H1 (cell line): Measurements from ENCODE around the gene WDR1. TPM values are rescaled to one million over a fixed set of nuclear protein-coding genes. Genes with fewer than 3 reads are reported as not detected.
A peak's percentile ranks its signal among the peaks of the same experiment; 100 is the strongest.

ENCODE experiments used
- CTCF ChIA-PET: fragments of 300-600 bp; sonication (Branson Sonifier 250); formaldehyde crosslinking; loops from one replicate; lab custom pipeline; 2021; ENCODE audit not compliant: partially characterized antibody; lab: Charles Lee
- POLR2A ChIA-PET: fragments of 300-600 bp; sonication (Branson Sonifier 250); formaldehyde crosslinking; loops from one replicate; lab custom pipeline; 2021; ENCODE audit warnings: inconsistent platforms; ENCODE audit not compliant: partially characterized antibody; lab: Charles Lee
- DNase-seq, 2 experiments: peaks; one replicate each; pipeline versions ENCODE4 v3.0.0 to v3.0.0-alpha.2; 2010 to 2022; ENCODE audit warnings: low spot score in 2 of 2, low read depth in 1 of 2, mixed read lengths in 1 of 2
- FAIRE-seq: peaks from 2 replicates; lab custom pipeline; 2011; peaks lifted over from hg19 to GRCh38; lab: Jason Lieb, UNC
- H2AFZ ChIP-seq: 2 replicates; pipeline ENCODE4 v1.8.1; 2012; ENCODE audit warnings: low read length, inconsistent platforms
- H2AK5ac ChIP-seq: 2 replicates; pipeline ENCODE4 v1.6.1; 2013; ENCODE audit warnings: low read depth, low read length
- H2BK120ac ChIP-seq: replicated peaks from 2 replicates; pipeline ENCODE3; 2013; ENCODE audit warnings: low read depth, low read length, inconsistent platforms
- H2BK12ac ChIP-seq: 2 replicates; pipeline ENCODE4 v1.6.1; 2013; ENCODE audit warnings: low read depth, low read length
- H2BK15ac ChIP-seq: 2 replicates; pipeline ENCODE4 v1.6.1; 2013; ENCODE audit warnings: low read length
- H2BK20ac ChIP-seq: 2 replicates; pipeline ENCODE4 v1.6.1; 2013; ENCODE audit warnings: low read length
- H2BK5ac ChIP-seq: 2 replicates; pipeline ENCODE4 v1.6.1; 2013; ENCODE audit warnings: low read depth, low read length
- H3K14ac ChIP-seq: 2 replicates; pipeline ENCODE4 v1.6.1; 2013; ENCODE audit warnings: inconsistent platforms; ENCODE audit not compliant: insufficient read length
- H3K18ac ChIP-seq: 2 replicates; pipeline ENCODE4 v1.6.1; 2013; ENCODE audit warnings: low read length; ENCODE audit errors: extremely low read depth
- H3K23ac ChIP-seq: 2 replicates; pipeline ENCODE4 v1.6.1; 2013; ENCODE audit warnings: inconsistent platforms; ENCODE audit not compliant: insufficient read length
- H3K23me2 ChIP-seq: 2 replicates; pipeline ENCODE4 v1.6.1; 2013; ENCODE audit warnings: low read depth, low read length
- H3K27ac ChIP-seq: 2 replicates; pipeline ENCODE4 v1.6.1; 2011; ENCODE audit warnings: low read depth, low read length, inconsistent platforms
- H3K27me3 ChIP-seq, 4 experiments: replicated peaks in 1 of 4; 1 replicate in 1 of 4; 2 replicates in 3 of 4; pipeline versions ENCODE4 v1.6.1 to v1.8.1; 2011 to 2013; ENCODE audit warnings: low read length in 3 of 4, mild to moderate bottlenecking in 3 of 4, inconsistent platforms in 2 of 4, mixed read lengths in 2 of 4, moderate library complexity in 1 of 4; ENCODE audit not compliant: control insufficient read depth in 3 of 4, insufficient read depth in 3 of 4; ENCODE audit errors: extremely low read depth in 1 of 4
- H3K36me3 ChIP-seq, 4 experiments: 2 replicates each; pipeline versions ENCODE4 v1.6.1 to v1.8.1; 2011 to 2013; ENCODE audit warnings: mild to moderate bottlenecking in 4 of 4, low read length in 3 of 4, moderate library complexity in 2 of 4, control low read depth in 1 of 4, inconsistent platforms in 1 of 4; ENCODE audit not compliant: insufficient read depth in 4 of 4, control insufficient read depth in 2 of 4
- H3K4ac ChIP-seq: replicated peaks from 2 replicates; pipeline ENCODE3; 2013; ENCODE audit warnings: low read length, low read depth, mixed read lengths, inconsistent platforms; ENCODE audit not compliant: insufficient read length
- H3K4me1 ChIP-seq, 4 experiments: replicated peaks in 1 of 4; 1 replicate in 1 of 4; 2 replicates in 3 of 4; pipeline versions ENCODE4 v1.6.1 to v1.8.1; 2011 to 2013; ENCODE audit warnings: low read length in 3 of 4, inconsistent platforms in 2 of 4, mixed read lengths in 1 of 4; ENCODE audit not compliant: insufficient read depth in 4 of 4, control insufficient read depth in 3 of 4
- H3K4me2 ChIP-seq, 2 experiments: 2 replicates each; pipeline versions ENCODE4 v1.6.1 to v1.8.1; 2011 to 2013; ENCODE audit warnings: low read depth in 2 of 2, low read length in 2 of 2, control low read depth in 1 of 2, inconsistent platforms in 1 of 2, mild to moderate bottlenecking in 1 of 2; ENCODE audit not compliant: insufficient read depth in 1 of 2
- H3K4me3 ChIP-seq, 4 experiments: fragments of 200-600, 300-600 bp in 1 of 4; sonication (generic), shearing (Covaris generic), sonication (Bioruptor Twin) in 1 of 4; 2 replicates each; pipeline versions ENCODE4 v1.5.1 to v1.8.1; 2011 to 2016; ENCODE audit warnings: low read length in 4 of 4, low read depth in 3 of 4, control low read depth in 2 of 4, inconsistent platforms in 2 of 4, mild to moderate bottlenecking in 2 of 4, mixed read lengths in 1 of 4, moderate library complexity in 1 of 4; ENCODE audit not compliant: insufficient read depth in 2 of 4; ENCODE audit errors: extremely low read depth in 1 of 4
- H3K56ac ChIP-seq: replicated peaks from 2 replicates; pipeline ENCODE3; 2013; ENCODE audit warnings: low read depth, mild to moderate bottlenecking, mixed read lengths, low read length, inconsistent platforms; ENCODE audit not compliant: insufficient read length
- H3K79me1 ChIP-seq: 2 replicates; pipeline ENCODE4 v1.6.1; 2013; ENCODE audit warnings: low read depth, low read length, control low read depth
- H3K79me2 ChIP-seq, 2 experiments: 2 replicates each; pipeline versions ENCODE4 v1.6.1 to v1.8.1; 2012 to 2013; ENCODE audit warnings: low read length in 2 of 2, mild to moderate bottlenecking in 2 of 2, inconsistent platforms in 1 of 2; ENCODE audit not compliant: insufficient read depth in 2 of 2, control insufficient read depth in 1 of 2
- H3K9ac ChIP-seq, 4 experiments: replicated peaks in 1 of 4; 1 replicate in 1 of 4; 2 replicates in 3 of 4; pipeline versions ENCODE4 v1.6.1 to v1.8.1; 2011 to 2013; ENCODE audit warnings: low read depth in 3 of 4, low read length in 3 of 4, control low read depth in 2 of 4, mild to moderate bottlenecking in 2 of 4, moderate library complexity in 2 of 4, inconsistent platforms in 1 of 4; ENCODE audit errors: extremely low read depth in 1 of 4
- H3K9me3 ChIP-seq, 2 experiments: 2 replicates each; pipeline versions ENCODE4 v1.6.1 to v1.8.1; 2012 to 2013; ENCODE audit warnings: mild to moderate bottlenecking in 2 of 2, moderate library complexity in 2 of 2, control low read depth in 1 of 2, inconsistent platforms in 1 of 2, low read depth in 1 of 2, low read length in 1 of 2, mixed read lengths in 1 of 2; ENCODE audit not compliant: insufficient read depth in 2 of 2
- H4K20me1 ChIP-seq, 2 experiments: replicated peaks in 1 of 2; 2 replicates each; pipeline versions ENCODE3 to v1.8.1; 2011 to 2013; ENCODE audit warnings: inconsistent platforms in 2 of 2, low read length in 2 of 2, mild to moderate bottlenecking in 1 of 2; ENCODE audit not compliant: insufficient read depth in 2 of 2, control insufficient read depth in 1 of 2
- H4K5ac ChIP-seq: 2 replicates; pipeline ENCODE4 v1.6.1; 2013; ENCODE audit warnings: low read length, low read depth, mixed read lengths, inconsistent platforms; ENCODE audit not compliant: insufficient read length
- H4K8ac ChIP-seq: 2 replicates; pipeline ENCODE4 v1.8.0; 2013; ENCODE audit warnings: mild to moderate bottlenecking, moderate library complexity, low read length, inconsistent platforms; ENCODE audit not compliant: insufficient read depth; ENCODE audit errors: extremely low read depth
- H4K91ac ChIP-seq: replicated peaks from 2 replicates; pipeline ENCODE3; 2013; ENCODE audit warnings: low read length, mixed read lengths, inconsistent platforms; ENCODE audit not compliant: insufficient read length
- POLR2AphosphoS5 ChIP-seq: IDR thresholded peaks from 2 replicates; pipeline ENCODE4 v1.6.1; 2011; ENCODE audit warnings: low read depth, low read length
- TAF7 ChIP-seq: optimal IDR thresholded peaks from 2 replicates; pipeline ENCODE3; 2011; ENCODE audit warnings: low read depth, mild to moderate bottlenecking, inconsistent platforms, low read length, moderate library complexity, borderline replicate concordance
- WGBS, 2 experiments: shearing (Covaris generic) in 1 of 2; methylation state at CpG; one replicate each; pipeline versions ENCODE4 v1.1.6 to v1.1.7; 2013 to 2015; ENCODE audit warnings: low lambda C conversion rate in 2 of 2, mixed read lengths in 2 of 2, inconsistent platforms in 1 of 2, low coverage in 1 of 2, missing lambda C conversion rate in 1 of 2; ENCODE audit not compliant: insufficient replicate concordance in 2 of 2, insufficient coverage in 1 of 2, insufficient read length in 1 of 2; ENCODE audit errors: extremely low coverage in 1 of 2, missing lambda C conversion rate in 1 of 2; 5-methylcytosine and 5-hydroxymethylcytosine counted together
- polyA plus RNA-seq, 7 experiments: library from polyadenylated mRNA; depleted of rRNA in 3 of 7; stranded (reverse) in 5 of 7; unstranded in 2 of 7; fragments of >200 nt in 5 of 7; fragments of 200-250 nt in 2 of 7; gene quantifications; 1 replicate in 5 of 7; 2 replicates in 1 of 7; 4 replicates in 1 of 7; pipeline versions ENCODE4 v1.2.1 to v1.2.3, GENCODE V29; 2011 to 2013; ENCODE audit warnings: missing spikeins in 2 of 7, mixed read lengths in 2 of 7
- total RNA-seq: library from RNA; stranded (reverse); fragmentation: NEBNext Ultra II Directional; extraction: Animal tissue kit (Norgen Biotek cat#: 25700); gene quantifications from 2 replicates; pipeline ENCODE4 v1.2.1, GENCODE V29; 2021
- TF ChIP-seq, protein P1 (sequence below): IDR thresholded peaks from 2 replicates; pipeline ENCODE4 v1.6.1; 2012; ENCODE audit warnings: inconsistent platforms

Gene WDR1
- total and polyA plus RNA-seq, 2 of the 8 experiments (the other 6 are each of a cell fraction or from before 2014, with no cell fraction given) = 315 to 377 TPM

DNA sequence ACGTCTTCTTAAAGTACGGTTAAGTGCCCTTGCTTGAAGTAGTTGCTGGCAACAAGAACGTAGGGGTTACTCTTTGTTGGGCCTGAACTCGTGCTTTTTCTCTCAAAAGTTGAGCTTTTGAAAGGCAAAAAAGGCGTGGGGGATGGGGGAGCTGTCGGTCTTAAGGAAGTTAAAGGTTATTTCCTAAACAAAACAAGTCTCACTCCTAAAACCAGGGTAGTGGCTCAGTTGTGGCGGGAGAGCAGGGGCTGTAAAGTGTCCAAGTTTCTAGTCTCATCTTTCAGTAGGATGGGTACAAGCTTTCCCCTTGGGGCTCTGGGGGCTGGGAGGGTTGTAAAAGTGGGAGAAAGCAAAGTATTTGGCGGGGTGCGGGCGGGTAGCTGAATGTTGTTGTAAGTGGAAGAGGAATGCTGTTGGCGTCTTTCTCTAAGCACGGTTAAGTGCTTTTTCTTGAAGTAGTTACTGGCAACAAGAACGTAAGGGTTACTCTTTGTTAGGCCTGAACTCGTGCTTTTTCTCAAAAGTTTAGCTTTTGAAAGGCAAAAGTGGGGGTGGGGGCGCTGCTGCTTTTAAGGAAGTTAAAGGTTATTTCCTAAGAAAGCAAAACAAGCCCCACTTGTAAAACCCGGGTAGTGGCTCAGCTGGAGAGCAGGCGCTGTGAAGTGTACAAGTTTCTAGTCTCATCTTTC, 904 bp upstream of the WDR1 start:
- H3K4ac ChIP-seq = peak overlapping the region; percentile 40
- no peak overlapping the region; the same call in 1 of the 2 replicates for H2AK5ac ChIP-seq
- H2BK15ac ChIP-seq = no peak overlapping the region; the same call in 1 of the 2 replicates
- no peaks in the 10 kb centered on the region for H3K9me3 ChIP-seq
- peak overlapping the region; percentile 96 for H3K27ac ChIP-seq
- H2BK5ac ChIP-seq = peak overlapping the region; percentile 88
- H4K8ac ChIP-seq = peak overlapping the region; percentile 81; the same call in 1 of the 2 replicates
- H3K23me2 ChIP-seq = peaks cover 6% of the 10 kb centered on the region; the same call in 1 of the 2 replicates
- no peak overlapping the region for H2BK20ac ChIP-seq
- H3K27me3 ChIP-seq = no peaks in the 10 kb centered on the region
- ChIA-PET POLR2A (interaction anchor here (0.6 to 6.9 kb wide), 39 partner anchors 9 to 1235 kb away, joined by 3 to 140 read pairs (median 5); partner anchors contain the start of gene ZNF518B), CTCF (interaction anchor here (0.6 to 3.8 kb wide), 6 partner anchors 16 to 1832 kb away, joined by 3 to 22 read pairs (median 4); no protein-coding TSS in a partner anchor)
- no peak overlapping the region for H3K23ac ChIP-seq
- peak overlapping the region; percentile 86 to 98 for H3K4me2 ChIP-seq
- H4K20me1 ChIP-seq = peaks cover 11 to 13% of the 10 kb centered on the region in 2 experiments
- H3K56ac ChIP-seq = peak overlapping the region; percentile 54
- TF ChIP-seq, protein P1, sequence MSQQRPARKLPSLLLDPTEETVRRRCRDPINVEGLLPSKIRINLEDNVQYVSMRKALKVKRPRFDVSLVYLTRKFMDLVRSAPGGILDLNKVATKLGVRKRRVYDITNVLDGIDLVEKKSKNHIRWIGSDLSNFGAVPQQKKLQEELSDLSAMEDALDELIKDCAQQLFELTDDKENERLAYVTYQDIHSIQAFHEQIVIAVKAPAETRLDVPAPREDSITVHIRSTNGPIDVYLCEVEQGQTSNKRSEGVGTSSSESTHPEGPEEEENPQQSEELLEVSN = no peak
- TF ChIP-seq POLR2AphosphoS5 (peak; percentile 75), TAF7 (peak; percentile 36)
- H3K79me2 ChIP-seq = peaks cover 9 to 35% of the 10 kb centered on the region in 2 experiments
- H2AFZ ChIP-seq = no peak overlapping the region
- H3K4me3 ChIP-seq = peak overlapping the region; percentile 74 to 99 (median 83)
- no peak overlapping the region for H4K91ac ChIP-seq
- H3K14ac ChIP-seq = no peak overlapping the region
- peaks cover 11 to 27% (median 15%) of the 10 kb centered on the region in 4 experiments for H3K4me1 ChIP-seq
- H2BK120ac ChIP-seq = no peak overlapping the region
- H3K79me1 ChIP-seq = peaks cover 10% of the 10 kb centered on the region
- H3K9ac ChIP-seq = peak overlapping the region; percentile 73 to 96 (median 93)
- FAIRE-seq (no peak), DNase-seq (peak in 1 of 2 experiments; percentile 52)
- 9% methylated on average over 15 of the region's 17 CpGs; no CpG with 5 or more reads in 1 of the 2 experiments for WGBS, 2 experiments
- peaks cover 11 to 32% (median 28%) of the 10 kb centered on the region in 4 experiments for H3K36me3 ChIP-seq
- peak overlapping the region; percentile 32 for H4K5ac ChIP-seq
- peak overlapping the region; percentile 71 for H3K18ac ChIP-seq
- H2BK12ac ChIP-seq = peak overlapping the region; percentile 96; the same call in 1 of the 2 replicates
